DOHH2 (cell line): ENCODE data around the gene GBE1.

Source experiments
- CTCF ChIP-seq: fragments of 200-600 bp; sonication (generic); IDR thresholded peaks from one replicate; pipeline ENCODE4 v1.5.1; 2014; ENCODE audit warnings: antibody characterized with exemption, mild to moderate bottlenecking, low read depth, low read length; ENCODE audit not compliant: poor library complexity, severe bottlenecking
- EZH2phosphoT487 ChIP-seq: fragments of 200-600 bp; sonication (generic); IDR thresholded peaks from 2 replicates; pipeline ENCODE4 v1.6.1; 2017; ENCODE audit warnings: borderline replicate concordance, mild to moderate bottlenecking, antibody characterized with exemption, low read length, moderate library complexity, mixed read lengths

- TF ChIP-seq CTCF (no peak), EZH2phosphoT487 (no peak)
These were observed 211.6 kb downstream of the GBE1 start for GRCh38 chr3:81549831-81550230.
